GM18870 (cell line): ENCODE results near the gene RASGEF1B.

Source experiments
- ATAC-seq: cut with Tn5 transposase; IDR thresholded peaks from one replicate; pipeline ENCODE4 v1.9.1; 2021; ENCODE audit warnings: moderate library complexity; ENCODE audit not compliant: unreplicated experiment

Gene RASGEF1B

DNA sequence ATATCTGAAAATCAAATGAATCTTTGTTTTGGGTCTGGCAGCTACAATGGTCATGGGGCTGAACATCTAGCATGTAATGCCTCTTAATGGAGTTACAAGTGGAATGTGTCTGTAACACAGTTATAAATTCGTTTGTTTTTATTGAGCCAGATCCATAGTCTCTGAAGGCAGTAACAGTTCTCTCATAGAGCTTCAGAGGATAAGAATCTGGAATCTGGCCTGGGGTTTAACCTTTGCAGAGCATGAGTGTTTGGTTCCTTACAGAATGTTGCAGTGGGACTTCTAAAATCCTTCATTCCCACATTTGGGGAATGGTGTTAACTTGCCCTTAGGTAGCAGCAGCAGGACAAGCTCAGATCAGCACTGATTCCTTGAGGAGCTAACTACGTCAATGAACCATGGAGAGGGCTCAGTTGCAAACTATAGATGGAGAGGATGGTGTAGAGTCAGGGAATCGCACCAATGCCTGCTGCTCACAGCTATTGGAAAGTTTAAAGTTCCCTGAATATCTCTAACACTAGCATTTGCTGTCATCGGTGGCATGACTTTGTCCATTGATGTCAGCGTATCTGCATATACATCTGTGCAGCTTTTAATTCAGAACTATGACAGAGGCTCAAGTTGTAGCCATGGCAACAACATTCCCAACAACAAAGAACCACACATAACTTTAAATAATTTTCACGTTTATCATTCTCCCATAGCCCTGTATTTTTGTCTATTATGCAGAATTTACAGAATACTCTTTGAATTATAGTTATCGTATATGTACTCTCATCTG is 72.2 kb downstream of the RASGEF1B start:
- ATAC-seq: no peak

DNA sequence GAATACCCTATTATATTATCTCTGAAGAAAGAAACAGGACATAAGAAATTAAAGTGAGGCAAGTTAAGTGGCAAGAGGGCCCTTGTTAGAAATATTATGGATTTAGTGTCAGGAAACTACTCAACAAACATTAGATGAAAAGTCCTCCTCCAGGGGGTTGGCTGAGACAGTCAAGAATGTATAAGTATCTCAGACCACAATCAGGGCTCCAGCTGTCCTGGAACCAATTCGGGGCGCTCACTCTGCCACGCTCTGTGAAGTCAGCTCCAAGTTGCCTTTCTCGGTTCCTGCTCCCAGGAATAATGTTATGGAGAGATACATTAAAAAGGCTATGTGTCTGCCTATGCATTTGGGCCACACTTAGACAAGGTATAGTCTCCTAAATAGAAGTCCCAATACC is 73.3 kb downstream of the RASGEF1B start:
- no peak for ATAC-seq

DNA sequence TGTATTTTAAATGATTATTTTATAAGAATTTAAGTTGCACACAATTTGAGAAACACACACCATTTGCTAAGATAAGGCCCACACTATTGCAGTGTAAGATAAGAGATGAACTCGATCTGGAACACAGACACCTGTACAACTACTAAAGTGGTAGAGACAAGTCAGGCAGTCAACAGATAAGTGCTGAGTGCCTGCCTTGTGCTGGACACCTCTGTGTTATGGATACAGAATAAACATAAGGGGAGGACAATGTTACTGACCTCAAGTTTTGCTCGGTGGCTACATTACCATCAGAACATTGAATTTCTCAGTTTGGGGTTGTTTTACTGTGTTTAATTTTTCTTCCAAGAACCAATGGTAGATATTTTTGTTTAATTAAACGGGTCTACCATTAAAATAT is 74.1 kb downstream of the RASGEF1B start:
- no peak for ATAC-seq

DNA sequence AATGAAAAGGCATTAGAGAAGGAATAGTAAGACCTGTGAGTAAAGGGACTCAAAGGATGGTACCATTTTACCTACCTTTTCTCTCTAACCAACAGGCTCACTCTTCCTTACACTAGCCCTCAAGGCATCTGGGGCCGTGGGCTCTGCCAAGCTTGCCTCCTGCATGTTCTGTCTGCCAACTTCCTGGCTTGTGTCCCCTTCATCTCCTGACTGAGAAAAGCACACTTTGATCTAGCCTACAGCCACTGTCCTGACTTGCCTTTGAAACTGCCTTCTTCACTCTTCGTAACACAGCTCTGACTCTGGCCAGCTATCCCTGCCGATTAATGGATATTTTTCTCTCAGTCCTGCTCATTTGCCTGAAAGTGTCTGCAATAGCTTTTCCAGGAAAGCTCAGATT is 76.5 kb downstream of the RASGEF1B start:
- no peak for ATAC-seq

DNA sequence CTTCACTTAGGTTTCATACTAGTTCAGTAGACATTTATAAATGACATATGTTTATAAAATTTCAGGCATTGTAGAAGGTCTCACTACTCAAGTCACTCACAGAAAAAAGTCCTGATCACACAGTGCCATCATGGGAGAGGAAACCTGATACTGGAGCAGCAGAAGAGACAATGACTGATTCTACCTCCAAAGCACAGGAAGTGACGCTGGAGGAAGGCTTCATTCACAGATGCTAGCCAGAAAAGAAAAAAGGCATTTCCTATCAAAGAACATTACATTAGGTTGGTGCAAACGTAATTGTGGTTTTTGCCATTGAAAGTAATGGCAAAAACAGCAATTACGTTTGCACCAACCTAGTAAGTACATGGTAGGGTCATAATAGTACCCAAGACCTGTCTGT is 79.5 kb downstream of the RASGEF1B start:
- ATAC-seq: no peak

DNA sequence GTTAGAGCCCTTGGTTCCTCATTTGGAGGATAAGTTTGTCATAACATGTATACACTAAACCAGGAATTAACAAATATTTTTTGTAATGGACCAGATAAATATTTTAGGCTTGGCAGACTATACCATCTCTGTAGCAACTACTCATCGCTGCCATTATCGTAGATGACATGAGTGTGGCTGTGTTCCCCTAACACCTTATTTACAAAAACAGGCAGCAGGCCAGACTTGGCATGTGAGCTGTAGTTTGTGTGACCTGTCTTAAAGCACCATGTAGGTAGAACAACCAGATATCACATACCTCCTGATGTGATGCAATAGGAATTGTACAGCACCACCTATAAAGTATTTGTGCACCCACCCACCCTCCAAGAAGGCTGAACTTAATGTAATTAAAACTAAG is 82.0 kb downstream of the RASGEF1B start:
- ATAC-seq: no peak

DNA sequence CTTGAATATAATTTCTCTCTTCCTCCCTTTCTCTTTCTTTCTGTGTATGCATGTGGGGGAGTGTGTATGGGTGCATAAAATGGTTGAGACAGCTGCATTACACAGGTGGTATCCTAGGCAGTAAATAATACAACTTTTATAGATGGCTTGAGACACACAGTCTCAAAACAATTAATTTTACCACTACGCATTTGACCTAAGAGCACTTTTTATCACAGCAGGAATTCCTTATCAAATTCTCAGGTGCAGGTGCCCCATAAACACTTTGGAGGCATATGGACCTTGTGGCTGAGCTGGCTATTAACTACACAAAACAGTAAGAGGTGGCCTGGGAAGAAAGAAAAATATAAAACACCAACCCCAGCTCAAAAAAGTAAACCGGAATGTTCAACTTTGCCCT is 91.3 kb downstream of the RASGEF1B start:
- no peak for ATAC-seq

DNA sequence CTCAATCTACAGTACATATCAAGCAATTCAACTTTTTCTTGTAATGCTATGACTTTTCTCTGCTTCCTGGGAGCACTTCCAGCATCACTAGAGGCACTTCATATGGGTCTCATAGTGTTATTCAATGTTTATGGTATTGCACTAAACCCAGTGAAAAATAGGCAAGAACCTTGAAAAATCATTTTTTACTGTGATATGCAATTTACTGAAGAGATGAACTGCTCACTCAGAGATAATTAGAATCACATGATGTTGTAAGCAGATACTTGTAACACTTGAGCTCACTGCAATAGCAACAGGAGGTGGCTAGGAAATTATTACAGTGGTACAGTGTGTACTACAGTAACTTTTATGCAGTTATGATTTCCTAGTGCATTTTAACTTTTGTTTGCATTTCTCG is 93.3 kb downstream of the RASGEF1B start:
- ATAC-seq: no peak

DNA sequence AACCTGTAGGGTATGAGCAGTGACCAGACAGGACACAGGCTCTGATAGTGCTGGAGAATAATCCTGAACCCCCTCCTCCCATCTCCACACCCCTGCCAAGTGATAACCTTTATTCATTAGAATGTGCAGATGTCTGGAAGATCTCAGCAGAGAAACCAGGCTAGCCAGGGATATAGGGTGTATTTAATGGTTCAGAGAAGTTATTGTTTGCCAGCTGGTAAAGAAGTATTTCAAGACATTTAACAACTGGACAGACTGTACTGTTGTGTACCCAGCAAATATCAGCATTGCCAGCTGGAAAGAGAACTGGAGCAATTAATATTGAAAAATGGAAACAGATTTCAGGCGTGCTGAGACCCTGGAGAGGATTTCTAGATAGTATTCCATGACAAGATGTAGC is 94.5 kb downstream of the RASGEF1B start:
- no peak for ATAC-seq

DNA sequence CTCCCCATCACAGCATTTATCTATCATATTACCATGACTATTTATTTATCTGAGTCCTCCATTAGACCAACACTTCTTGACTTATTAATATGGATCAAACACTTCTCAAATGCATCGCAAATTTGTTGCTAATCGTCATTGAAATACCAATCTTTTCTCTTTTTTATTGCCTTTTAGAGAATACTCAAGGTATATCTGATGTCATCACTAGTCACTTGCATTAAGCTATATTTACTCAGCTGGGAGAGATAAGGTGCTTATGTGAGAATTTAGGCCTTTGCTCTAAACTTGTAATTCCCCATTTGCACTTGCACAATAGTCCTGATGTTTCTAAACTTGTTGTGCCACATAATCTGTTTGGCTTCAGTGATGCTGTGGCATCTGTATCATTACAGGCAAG is 95.0 kb downstream of the RASGEF1B start:
- no peak for ATAC-seq
